Erythroblast (primary cell): ENCODE results near the gene SIGLEC8.

Experiments
- GATA1 ChIP-seq: IDR thresholded peaks from 2 replicates; pipeline ENCODE4 v1.6.1; 2011; ENCODE audit warnings: low read depth, mild to moderate bottlenecking, control low read depth, low read length, moderate library complexity
- POLR2A ChIP-seq: IDR thresholded peaks from 2 replicates; pipeline ENCODE4 v1.6.1; 2011; ENCODE audit warnings: mild to moderate bottlenecking, low read length

GRCh38 chr19:51476164-51476563 lies 17.9 kb upstream of the SIGLEC8 start:
- no peak for TF ChIP-seq POLR2A
- TF ChIP-seq GATA1: no peak
